Fibroblast of peridontal ligament (primary cell): Measurements from ENCODE around the gene USP28.
"Not testable (repeated sequence)": the region's sequence is repeated elsewhere in the genome, so short reads cannot be mapped to it uniquely, and the experiment has no call there.

Source experiments
- DNase-seq: peaks from one replicate; pipeline ENCODE4 v3.0.0-alpha.2; 2010; ENCODE audit errors: extremely low read depth

USP28 gene

GRCh38 chr11:113875234-113876073, at the start of gene USP28:
Gene USP28 (minus strand): TSS chr11:113875572. CDS start chr11:113875501, 71 bp downstream.
- DNase-seq = peak; percentile 92

- DNase-seq = no peak
These were observed 48.2 kb upstream of the USP28 start for GRCh38 chr11:113923572-113923971.

GRCh38 chr11:113911491-113911890, 36.1 kb upstream of the USP28 start:
- not testable (repeated sequence) for DNase-seq

GRCh38 chr11:113908098-113908497, 32.7 kb upstream of the USP28 start:
- no peak for DNase-seq

GRCh38 chr11:113907681-113908080, 32.3 kb upstream of the USP28 start:
- DNase-seq = no peak

GRCh38 chr11:113907152-113907551, 31.8 kb upstream of the USP28 start:
- no peak for DNase-seq

GRCh38 chr11:113906516-113906915, 31.1 kb upstream of the USP28 start:
- DNase-seq = no peak

GRCh38 chr11:113906038-113906437, 30.7 kb upstream of the USP28 start:
- DNase-seq = peak; percentile 16

- DNase-seq = no peak
These were observed 29.2 kb upstream of the USP28 start, which contains the start of gene HTR3B for GRCh38 chr11:113904379-113905101. Gene HTR3B (plus strand): TSS chr11:113904796. CDS start chr11:113904934, 138 bp downstream.

GRCh38 chr11:113901141-113901540, 25.8 kb upstream of the USP28 start:
- no peak for DNase-seq

- DNase-seq = peak; percentile 44
These were observed 20.9 kb upstream of the USP28 start for GRCh38 chr11:113896156-113896879.

- no peak for DNase-seq
These were observed 20.2 kb upstream of the USP28 start for GRCh38 chr11:113895367-113896155.

- DNase-seq = no peak
These were observed 19.1 kb upstream of the USP28 start for GRCh38 chr11:113894421-113894996.

- no peak for DNase-seq
These were observed 13.5 kb upstream of the USP28 start for GRCh38 chr11:113888848-113889247.

GRCh38 chr11:113885897-113886296, 10.5 kb upstream of the USP28 start:
- no peak for DNase-seq

- DNase-seq = peak; percentile 7
These were observed 9.0 kb upstream of the USP28 start for GRCh38 chr11:113884361-113884836.

GRCh38 chr11:113881856-113882255, 6.5 kb upstream of the USP28 start:
- DNase-seq = no peak

- DNase-seq = no peak
These were observed 5.6 kb upstream of the USP28 start for GRCh38 chr11:113880971-113881370.

GRCh38 chr11:113879446-113879845, 4.1 kb upstream of the USP28 start:
- DNase-seq = not testable (repeated sequence)

- no peak for DNase-seq
These were observed 2.3 kb upstream of the USP28 start for GRCh38 chr11:113877670-113878055.
